GM19023 (cell line): ENCODE data around the gene BBS2.

Experiments
- ATAC-seq: cut with Tn5 transposase; IDR thresholded peaks from one replicate; pipeline ENCODE4 v1.9.1; 2021; ENCODE audit warnings: mild to moderate bottlenecking, moderate library complexity; ENCODE audit not compliant: unreplicated experiment

BBS2 gene

GRCh38 chr16:56478281-56479049, 41.4 kb downstream of the BBS2 start:
- ATAC-seq = no peak

- ATAC-seq = no peak
These were observed 42.5 kb downstream of the BBS2 start for GRCh38 chr16:56477096-56477878.

- ATAC-seq = no peak
These were observed 44.6 kb downstream of the BBS2 start for GRCh38 chr16:56475201-56475600.

GRCh38 chr16:56470666-56471065, 49.2 kb downstream of the BBS2 start:
- no peak for ATAC-seq

GRCh38 chr16:56470232-56470631, 49.6 kb downstream of the BBS2 start:
- no peak for ATAC-seq

- no peak for ATAC-seq
These were observed 50.1 kb downstream of the BBS2 start for GRCh38 chr16:56469748-56470147.

- ATAC-seq = no peak
These were observed 51.0 kb downstream of the BBS2 start for GRCh38 chr16:56468800-56469199.

GRCh38 chr16:56466344-56466743, 53.5 kb downstream of the BBS2 start:
- no peak for ATAC-seq

- no peak for ATAC-seq
These were observed 56.7 kb downstream of the BBS2 start for GRCh38 chr16:56463153-56463552.

- no peak for ATAC-seq
These were observed 57.6 kb downstream of the BBS2 start for GRCh38 chr16:56462064-56462796.

GRCh38 chr16:56460101-56460500, 59.7 kb downstream of the BBS2 start:
- ATAC-seq = no peak

GRCh38 chr16:56457927-56458470, 61.8 kb downstream of the BBS2 start:
- ATAC-seq = no peak

GRCh38 chr16:56451753-56452689, 67.8 kb downstream of the BBS2 start:
- peak; percentile 46 for ATAC-seq

GRCh38 chr16:56450986-56451752, 68.7 kb downstream of the BBS2 start, which contains the start of the genes NUDT21 and OGFOD1:
Gene NUDT21 (minus strand): TSS chr16:56451332. CDS start chr16:56451202, 130 bp downstream.
Gene OGFOD1 (plus strand): TSS chr16:56451554. CDS start chr16:56451613, 59 bp downstream.
- ATAC-seq = peak; percentile 96

GRCh38 chr16:56450275-56450985, 69.4 kb downstream of the BBS2 start:
- ATAC-seq = peak; percentile 23

GRCh38 chr16:56448005-56448404, 71.8 kb downstream of the BBS2 start:
- ATAC-seq = no peak

- ATAC-seq = no peak
These were observed 72.5 kb downstream of the BBS2 start for GRCh38 chr16:56447286-56447685.

- ATAC-seq = no peak
These were observed 81.8 kb downstream of the BBS2 start for GRCh38 chr16:56438038-56438437.

GRCh38 chr16:56436258-56436657, 83.6 kb downstream of the BBS2 start:
- ATAC-seq = no peak
